ENCODE measurements around the gene DDX49.

- no peak for TF ChIP-seq CTCF (IDR thresholded peaks at IDR 0.05 in 8 of 11, conservative IDR thresholded peaks at IDR 0.05 in 3 of 11)
- TF ChIP-seq POLR2A (IDR thresholded peaks at IDR 0.05): no peak
- no peak for TF ChIP-seq POLR2AphosphoS5 (IDR thresholded peaks at IDR 0.05)
These were observed 35.8 kb upstream of the DDX49 start for GRCh38 chr19:18883526-18884304.
